Right lobe of liver (tissue), 4 donors: ENCODE data around the gene MGAT4A.

ENCODE experiments used
- POLR2A ChIP-seq: fragments of 450-650 bp; IDR thresholded peaks from one replicate; pipeline ENCODE4 v1.6.1; 2017; ENCODE audit warnings: antibody characterized with exemption, mild to moderate bottlenecking
- TF ChIP-seq, protein P1 (sequence below), 4 donors: fragments of 200-600 bp in 3 of 4; fragments of 450-650 bp in 1 of 4; IDR thresholded peaks; one replicate each; pipeline versions ENCODE4 v1.5.1 to v1.8.0; 2016 to 2022; ENCODE audit warnings: antibody characterized with exemption in 4 of 4, mild to moderate bottlenecking in 2 of 4
- donor health status: DM: no; HTN: no; CAD: no.
- donor health status: DM: no; HTN: no; CAD: no.
- donor health status: DM: no; HTN: yes; CAD: no.

DNA sequence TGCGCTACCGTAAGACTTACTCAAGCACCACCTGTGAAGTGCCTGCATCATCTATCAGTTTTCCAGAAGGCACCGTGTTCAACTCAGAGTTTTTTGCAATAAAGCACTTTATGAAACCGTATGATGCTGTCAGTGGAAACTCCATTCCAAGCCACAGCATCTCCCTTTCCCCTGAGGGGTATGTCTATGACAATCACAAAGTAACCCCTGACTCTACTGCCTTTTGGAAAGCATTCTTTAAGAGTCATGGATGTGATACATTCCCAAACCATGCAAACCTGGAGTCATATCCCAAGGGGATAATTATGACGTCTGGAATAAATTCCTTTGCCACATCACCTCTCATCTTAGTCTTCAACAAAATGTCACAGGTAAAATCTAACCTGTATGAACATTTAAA lies 83.3 kb downstream of the MGAT4A start:
- TF ChIP-seq, protein P1, sequence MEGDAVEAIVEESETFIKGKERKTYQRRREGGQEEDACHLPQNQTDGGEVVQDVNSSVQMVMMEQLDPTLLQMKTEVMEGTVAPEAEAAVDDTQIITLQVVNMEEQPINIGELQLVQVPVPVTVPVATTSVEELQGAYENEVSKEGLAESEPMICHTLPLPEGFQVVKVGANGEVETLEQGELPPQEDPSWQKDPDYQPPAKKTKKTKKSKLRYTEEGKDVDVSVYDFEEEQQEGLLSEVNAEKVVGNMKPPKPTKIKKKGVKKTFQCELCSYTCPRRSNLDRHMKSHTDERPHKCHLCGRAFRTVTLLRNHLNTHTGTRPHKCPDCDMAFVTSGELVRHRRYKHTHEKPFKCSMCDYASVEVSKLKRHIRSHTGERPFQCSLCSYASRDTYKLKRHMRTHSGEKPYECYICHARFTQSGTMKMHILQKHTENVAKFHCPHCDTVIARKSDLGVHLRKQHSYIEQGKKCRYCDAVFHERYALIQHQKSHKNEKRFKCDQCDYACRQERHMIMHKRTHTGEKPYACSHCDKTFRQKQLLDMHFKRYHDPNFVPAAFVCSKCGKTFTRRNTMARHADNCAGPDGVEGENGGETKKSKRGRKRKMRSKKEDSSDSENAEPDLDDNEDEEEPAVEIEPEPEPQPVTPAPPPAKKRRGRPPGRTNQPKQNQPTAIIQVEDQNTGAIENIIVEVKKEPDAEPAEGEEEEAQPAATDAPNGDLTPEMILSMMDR (IDR thresholded peaks at IDR 0.05): no peak
- no peak for TF ChIP-seq POLR2A
